GM18951 (cell line): ENCODE data around the gene GPR31.

Experiments used
- POLR2A ChIP-seq: IDR thresholded peaks from 4 replicates; pipeline ENCODE4 v1.6.1; 2011; ENCODE audit warnings: mild to moderate bottlenecking; ENCODE audit not compliant: insufficient read length, insufficient read depth; ENCODE audit errors: extremely low read depth
- in situ Hi-C: fragments of 300-500 bp; cut with MboI; formaldehyde crosslinking; loops from one replicate; pipeline ENCODE4 v1.12.0; 2022; ENCODE audit warnings: low sequenced_read_pairs, mixed read lengths, inconsistent platforms; ENCODE audit not compliant: unreplicated experiment

Gene GPR31

GRCh38 chr6:167137081-167137480 is 20.7 kb downstream of the GPR31 start:
- no peak for TF ChIP-seq POLR2A
- in situ Hi-C loops, result loop anchor here (25.0 kb wide), 2 partner anchors 125 to 375 kb away; no protein-coding TSS in a partner anchor

GRCh38 chr6:167136376-167136775 is 21.4 kb downstream of the GPR31 start:
- no peak for TF ChIP-seq POLR2A
- in situ Hi-C loops, result loop anchor here (25.0 kb wide), 2 partner anchors 124 to 374 kb away; no protein-coding TSS in a partner anchor

GRCh38 chr6:167134448-167135328 is 23.1 kb downstream of the GPR31 start:
- no peak for TF ChIP-seq POLR2A
- in situ Hi-C loops, result loop anchor here (25.0 kb wide), 2 partner anchors 122 to 372 kb away; no protein-coding TSS in a partner anchor

- TF ChIP-seq POLR2A, result no peak
- in situ Hi-C loops, result loop anchor here (25.0 kb wide), 2 partner anchors 119 to 369 kb away; no protein-coding TSS in a partner anchor
These were observed 26.8 kb downstream of the GPR31 start for GRCh38 chr6:167130712-167131684.

- in situ Hi-C loops, result loop anchor here (25.0 kb wide), 2 partner anchors 118 to 368 kb away; no protein-coding TSS in a partner anchor
- no peak for TF ChIP-seq POLR2A
These were observed 27.6 kb downstream of the GPR31 start for GRCh38 chr6:167130008-167130677.

- TF ChIP-seq POLR2A, result no peak
- in situ Hi-C loops, result loop anchor here (25.0 kb wide), 2 partner anchors 117 to 367 kb away; no protein-coding TSS in a partner anchor
These were observed 28.2 kb downstream of the GPR31 start for GRCh38 chr6:167129562-167129961.

GRCh38 chr6:167129159-167129558 is 28.6 kb downstream of the GPR31 start:
- no peak for TF ChIP-seq POLR2A
- in situ Hi-C loops, result loop anchor here (25.0 kb wide), 2 partner anchors 117 to 367 kb away; no protein-coding TSS in a partner anchor

GRCh38 chr6:167127785-167128531 is 29.8 kb downstream of the GPR31 start:
- in situ Hi-C loops, result loop anchor here (25.0 kb wide), 2 partner anchors 116 to 366 kb away; no protein-coding TSS in a partner anchor
- TF ChIP-seq POLR2A, result no peak

GRCh38 chr6:167125855-167126349 is 31.9 kb downstream of the GPR31 start:
- in situ Hi-C loops, result loop anchor here (25.0 kb wide), 2 partner anchors 114 to 364 kb away; no protein-coding TSS in a partner anchor
- TF ChIP-seq POLR2A, result no peak

- TF ChIP-seq POLR2A, result no peak
- in situ Hi-C loops, result loop anchor here (25.0 kb wide), 2 partner anchors 113 to 363 kb away; no protein-coding TSS in a partner anchor
These were observed 32.4 kb downstream of the GPR31 start for GRCh38 chr6:167125410-167125809.

GRCh38 chr6:167124753-167125152 is 33.0 kb downstream of the GPR31 start:
- TF ChIP-seq POLR2A, result no peak
- in situ Hi-C loops, result loop anchor here (25.0 kb wide), 2 partner anchors 112 to 362 kb away; no protein-coding TSS in a partner anchor
